Stimulated activated CD8-positive, alpha-beta memory T cell treated with anti-CD3 and anti-CD28 coated beads, Interleukin-12 subunit alpha, Interleukin-12 subunit beta, amount 100 ng/mL, for 24 hours (primary cell): ENCODE results near the gene CTIF.

ENCODE experiments used
- DNase-seq: peaks from one replicate; pipeline ENCODE4 v3.0.0-alpha.2; 2020; ENCODE audit errors: extremely low read depth

CTIF gene

GRCh38 chr18:48551100-48551499, 12.3 kb downstream of the CTIF start:
- DNase-seq = no peak

DNA sequence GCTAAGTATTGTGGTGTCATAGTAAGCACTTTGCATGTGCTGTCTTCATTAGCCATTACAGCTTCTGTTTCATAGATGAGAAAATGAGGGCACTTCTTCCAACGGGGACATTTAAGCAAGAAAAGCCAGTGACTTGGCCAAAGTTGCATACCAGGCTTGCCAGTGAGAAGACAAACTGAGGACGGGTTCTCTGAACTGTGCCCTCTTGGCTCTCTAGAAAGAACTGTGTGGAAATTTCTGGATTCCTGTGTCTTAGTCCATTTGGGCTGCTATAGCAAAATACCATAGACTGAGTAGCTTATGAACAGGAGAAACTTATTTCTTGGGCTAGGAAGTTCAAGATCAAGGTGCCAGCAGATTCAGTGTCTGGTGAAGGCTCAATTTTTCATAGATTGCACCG, 13.3 kb downstream of the CTIF start:
- DNase-seq = no peak

DNA sequence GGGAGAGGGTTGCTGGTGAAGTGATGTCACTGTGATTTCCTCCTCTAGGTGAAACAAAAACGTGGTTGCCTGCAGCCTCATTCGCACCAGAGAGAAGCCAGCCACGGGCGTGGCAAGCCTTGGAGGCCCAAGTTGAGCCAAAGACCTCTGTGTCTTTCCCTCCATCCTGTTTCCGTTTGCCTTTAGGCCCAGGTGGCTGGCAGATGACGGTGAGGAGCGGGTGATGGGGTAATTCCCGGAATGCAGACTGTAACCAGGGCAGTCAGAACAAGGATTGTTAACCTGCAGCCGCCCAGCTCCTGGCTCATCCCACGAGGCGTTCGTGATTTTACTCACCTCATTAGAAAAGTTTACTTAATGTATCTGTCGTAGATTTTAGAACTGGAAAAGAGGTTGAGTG, 14.4 kb downstream of the CTIF start:
- DNase-seq = no peak

- DNase-seq = no peak
These were observed 16.0 kb downstream of the CTIF start for GRCh38 chr18:48554610-48555400.

DNA sequence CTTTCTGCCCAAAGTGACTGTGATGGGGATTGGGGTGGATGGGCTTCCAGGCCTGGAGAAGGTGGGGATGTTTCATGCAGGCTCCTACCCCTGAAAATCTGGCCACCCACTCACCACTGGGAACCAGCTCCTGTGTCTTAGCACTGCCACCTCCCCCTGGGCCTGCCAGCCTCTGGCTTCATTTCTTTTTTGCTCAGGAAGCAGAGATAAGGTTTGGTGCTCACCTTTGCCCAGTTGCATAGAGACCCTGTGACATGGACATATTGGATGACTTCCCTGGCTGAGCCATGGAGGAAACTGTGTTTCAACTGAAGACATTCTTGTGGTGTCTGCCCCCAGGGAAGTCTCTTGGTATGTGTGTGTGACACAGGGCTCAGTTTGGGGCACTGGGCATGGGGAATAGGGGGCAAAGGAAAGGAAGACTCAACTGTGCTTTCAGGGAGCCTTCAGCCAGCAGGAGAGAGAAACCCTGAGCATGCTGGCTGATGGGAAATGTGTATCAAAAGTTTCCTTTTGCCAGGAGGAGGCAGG, 16.7 kb downstream of the CTIF start:
- no peak for DNase-seq

- no peak for DNase-seq
These were observed 18.9 kb downstream of the CTIF start for GRCh38 chr18:48557640-48558174.

- DNase-seq = no peak
These were observed 19.4 kb downstream of the CTIF start for GRCh38 chr18:48558248-48558647.

GRCh38 chr18:48560491-48560890, 21.7 kb downstream of the CTIF start:
- DNase-seq = no peak

GRCh38 chr18:48562075-48562474, 23.2 kb downstream of the CTIF start:
- no peak for DNase-seq

DNA sequence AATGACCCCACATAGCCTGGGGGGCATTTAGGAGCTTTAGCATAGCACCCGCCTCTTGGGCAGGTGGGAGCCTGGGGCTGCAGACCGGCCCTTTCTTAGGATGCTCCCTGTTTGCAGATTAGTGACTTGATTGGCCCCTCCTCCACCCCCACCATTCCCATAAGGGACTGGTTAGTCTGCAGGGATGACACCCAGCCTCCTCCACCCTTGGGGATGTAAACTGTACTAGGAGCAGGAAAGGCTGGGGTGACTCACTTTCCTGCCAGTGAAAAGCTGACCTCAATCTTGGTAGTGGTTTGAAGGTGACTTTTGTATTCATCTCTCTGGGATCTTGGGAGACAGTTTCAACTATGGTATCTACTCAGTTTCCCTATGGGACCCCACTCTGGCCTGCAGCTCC, 24.2 kb downstream of the CTIF start:
- no peak for DNase-seq

GRCh38 chr18:48564139-48564538, 25.3 kb downstream of the CTIF start:
- DNase-seq = no peak

- DNase-seq = no peak
These were observed 26.3 kb downstream of the CTIF start for GRCh38 chr18:48565105-48565504.

DNA sequence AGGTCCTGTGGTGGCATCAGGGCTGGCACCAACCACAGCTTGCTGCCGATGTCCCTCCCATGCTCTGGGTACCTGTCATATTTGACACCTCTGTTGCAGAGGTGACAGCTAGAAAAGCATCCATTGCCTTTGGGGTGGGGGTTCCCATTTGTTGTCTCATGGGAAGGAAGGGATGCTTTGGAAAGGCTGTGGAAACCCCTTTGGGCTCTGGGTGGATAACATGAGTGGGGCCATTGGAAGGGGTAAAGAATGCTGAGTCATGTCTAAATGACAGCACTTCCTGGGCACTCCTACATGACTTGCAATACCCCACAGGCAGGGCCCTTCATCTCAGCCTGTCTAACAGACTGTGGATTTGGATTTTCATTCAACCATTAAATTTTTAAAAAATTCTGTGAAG, 27.8 kb downstream of the CTIF start:
- no peak for DNase-seq

DNA sequence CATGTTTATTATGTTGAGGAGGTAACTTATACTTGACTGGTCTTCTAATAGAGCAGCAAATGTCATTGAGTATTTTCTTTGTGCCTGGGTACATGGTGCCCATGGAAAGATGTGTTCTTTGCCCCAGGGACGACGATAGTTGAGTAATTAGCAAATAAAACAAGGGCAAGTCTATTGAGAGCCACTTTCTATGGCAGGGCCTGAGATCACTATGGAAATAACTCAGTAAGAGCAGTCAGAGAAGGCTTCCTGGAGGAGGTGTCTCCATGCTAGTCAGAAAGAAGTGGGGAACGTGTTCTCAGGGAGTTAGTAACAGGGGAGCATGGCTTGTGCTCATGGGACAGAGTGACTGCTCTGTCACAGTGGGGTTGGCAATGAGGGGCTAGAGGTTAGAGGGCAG, 28.6 kb downstream of the CTIF start:
- no peak for DNase-seq

GRCh38 chr18:48569139-48569914, 30.5 kb downstream of the CTIF start:
- DNase-seq = no peak

DNA sequence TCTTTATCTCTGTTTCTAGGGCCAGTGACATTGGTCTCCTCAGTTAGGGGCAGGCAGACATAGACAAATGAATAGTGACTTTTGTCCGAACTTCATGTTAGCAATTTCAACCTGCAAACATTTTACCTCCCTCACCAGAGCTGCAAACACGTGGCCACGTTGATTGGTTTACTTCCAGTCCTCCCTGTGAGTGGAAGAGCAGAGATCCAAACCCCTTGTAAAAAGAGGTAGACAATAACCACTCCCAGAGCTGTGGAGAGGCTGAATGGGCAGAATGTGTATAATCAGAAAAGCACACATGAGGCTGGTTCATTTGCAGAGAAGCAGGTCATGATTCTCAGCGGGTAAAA, 31.1 kb downstream of the CTIF start:
- DNase-seq = no peak

DNA sequence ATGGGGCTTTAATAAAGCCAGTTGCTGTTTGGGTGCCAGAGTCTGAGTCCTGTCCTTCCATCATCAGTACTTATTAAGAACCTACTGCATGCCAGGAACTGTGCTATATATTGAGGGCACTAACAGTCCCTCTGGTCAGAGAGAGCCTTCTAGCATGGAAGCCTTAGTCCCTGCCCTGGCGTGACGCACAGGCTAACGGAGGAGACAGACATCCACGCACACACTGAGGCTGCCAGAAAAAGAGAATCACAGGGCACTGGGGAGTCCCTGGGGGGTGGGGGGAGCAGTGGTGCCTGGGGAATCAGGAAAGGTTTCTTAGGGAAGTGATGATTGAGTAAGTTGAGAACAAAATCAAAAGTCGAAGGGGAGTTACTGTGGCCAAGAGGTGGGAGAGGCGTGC, 31.5 kb downstream of the CTIF start:
- no peak for DNase-seq

DNA sequence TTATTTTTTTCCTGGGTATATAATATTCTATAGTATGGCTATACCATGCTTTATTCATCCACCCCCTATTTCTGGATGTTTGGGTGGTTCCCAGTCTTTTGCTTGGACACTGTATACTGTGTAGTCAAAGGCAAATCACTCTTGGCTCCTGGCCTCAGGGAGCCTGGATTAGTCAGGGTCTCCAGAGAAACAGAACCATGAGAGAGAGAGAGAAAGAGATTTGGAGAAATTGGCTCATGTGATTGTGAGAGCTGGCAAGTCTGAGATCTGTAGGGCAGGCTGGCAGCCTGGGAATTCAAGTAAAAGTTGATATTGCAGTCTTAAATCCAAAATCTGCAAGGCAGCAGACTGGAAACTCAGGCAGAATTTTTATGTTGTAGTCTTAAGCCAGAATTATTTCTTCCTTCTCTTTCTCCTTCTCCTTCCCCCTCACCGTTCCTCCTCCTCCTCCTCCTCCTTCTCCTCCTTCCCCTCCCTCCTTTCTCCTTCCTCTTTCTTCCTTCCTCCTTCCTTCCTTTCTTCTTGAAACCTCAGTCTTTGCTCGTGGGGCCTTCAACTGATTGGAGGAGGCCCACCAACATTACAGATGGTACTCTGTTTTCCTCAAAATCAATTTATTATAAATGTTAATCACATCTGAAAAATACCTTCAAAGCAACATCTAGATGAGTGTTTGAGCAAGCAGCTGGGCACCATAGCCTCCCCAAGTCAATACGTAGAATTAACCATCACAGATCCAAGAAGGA, 33.0 kb downstream of the CTIF start:
- DNase-seq = no peak

GRCh38 chr18:48572402-48573126, 33.7 kb downstream of the CTIF start:
- no peak for DNase-seq

- DNase-seq = no peak
These were observed 34.9 kb downstream of the CTIF start for GRCh38 chr18:48573632-48574283.
